Suprapubic skin (tissue), 4 donors: ENCODE data around the gene MRPL40.

ENCODE experiments used
- EP300 ChIP-seq: sonication (generic); formaldehyde crosslinking; IDR thresholded peaks from one replicate; pipeline ENCODE4 v1.6.1; 2017; ENCODE audit warnings: antibody characterized with exemption
- POLR2A ChIP-seq, 2 donors: fragments of 450-650 bp; IDR thresholded peaks; one replicate each; pipeline ENCODE4 v1.6.1; 2017; ENCODE audit warnings: antibody characterized with exemption in 2 of 2, mild to moderate bottlenecking in 2 of 2, moderate library complexity in 2 of 2
- POLR2AphosphoS5 ChIP-seq, 3 donors: sonication (generic); formaldehyde crosslinking; IDR thresholded peaks; one replicate each; pipeline ENCODE4 v1.6.1; 2017; ENCODE audit warnings: antibody characterized with exemption in 3 of 3
- TF ChIP-seq, protein P1 (sequence below), 2 donors: fragments of 200-600 bp in 1 of 2; fragments of 450-650 bp in 1 of 2; sonication (generic) in 1 of 2; IDR thresholded peaks; one replicate each; pipeline ENCODE4 v1.5.1; 2016 to 2019; ENCODE audit warnings: antibody characterized with exemption in 2 of 2, mild to moderate bottlenecking in 1 of 2, moderate library complexity in 1 of 2

DNA sequence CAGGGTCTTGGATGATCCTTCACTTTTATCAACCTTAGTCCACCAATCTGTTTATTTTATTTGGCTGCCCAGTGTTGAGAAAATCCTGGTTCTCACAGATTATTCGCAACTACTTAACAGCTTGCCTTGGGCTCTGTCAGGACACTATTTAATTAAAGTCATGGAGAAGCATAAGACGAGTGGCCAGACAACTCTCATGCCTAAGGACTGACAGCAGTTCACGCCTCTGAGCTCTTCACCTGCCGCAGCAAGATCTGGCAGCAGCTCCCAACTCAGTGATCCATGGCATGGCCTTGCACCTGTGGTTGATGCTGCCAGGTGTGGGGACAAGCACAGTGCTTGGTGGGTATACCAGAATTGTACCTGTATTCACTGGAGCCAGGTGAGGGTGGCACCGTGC lies 38.6 kb upstream of the MRPL40 start:
- TF ChIP-seq POLR2A (IDR thresholded peaks at IDR 0.05) (no peak), POLR2AphosphoS5 (IDR thresholded peaks at IDR 0.05) (no peak), EP300 (no peak)
- TF ChIP-seq, protein P1, sequence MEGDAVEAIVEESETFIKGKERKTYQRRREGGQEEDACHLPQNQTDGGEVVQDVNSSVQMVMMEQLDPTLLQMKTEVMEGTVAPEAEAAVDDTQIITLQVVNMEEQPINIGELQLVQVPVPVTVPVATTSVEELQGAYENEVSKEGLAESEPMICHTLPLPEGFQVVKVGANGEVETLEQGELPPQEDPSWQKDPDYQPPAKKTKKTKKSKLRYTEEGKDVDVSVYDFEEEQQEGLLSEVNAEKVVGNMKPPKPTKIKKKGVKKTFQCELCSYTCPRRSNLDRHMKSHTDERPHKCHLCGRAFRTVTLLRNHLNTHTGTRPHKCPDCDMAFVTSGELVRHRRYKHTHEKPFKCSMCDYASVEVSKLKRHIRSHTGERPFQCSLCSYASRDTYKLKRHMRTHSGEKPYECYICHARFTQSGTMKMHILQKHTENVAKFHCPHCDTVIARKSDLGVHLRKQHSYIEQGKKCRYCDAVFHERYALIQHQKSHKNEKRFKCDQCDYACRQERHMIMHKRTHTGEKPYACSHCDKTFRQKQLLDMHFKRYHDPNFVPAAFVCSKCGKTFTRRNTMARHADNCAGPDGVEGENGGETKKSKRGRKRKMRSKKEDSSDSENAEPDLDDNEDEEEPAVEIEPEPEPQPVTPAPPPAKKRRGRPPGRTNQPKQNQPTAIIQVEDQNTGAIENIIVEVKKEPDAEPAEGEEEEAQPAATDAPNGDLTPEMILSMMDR (IDR thresholded peaks at IDR 0.05): no peak
